WTC11 (cell line): ENCODE results near the gene MAGI2.

Source experiments
- CDX4 ChIP-seq: fragments of 250-450 bp; sonication (Bioruptor Pico); IDR thresholded peaks from 2 replicates; pipeline ENCODE4 v1.9.0; 2021; ENCODE audit warnings: moderate library complexity, mild to moderate bottlenecking, inconsistent platforms, borderline replicate concordance
- CTCF ChIP-seq: fragments of 200-600 bp; IDR thresholded peaks from 2 replicates; pipeline ENCODE4 v1.8.0; 2022; ENCODE audit warnings: antibody characterized with exemption
- E2F4 ChIP-seq: sonication (generic); formaldehyde crosslinking; IDR thresholded peaks from 2 replicates; pipeline ENCODE4 v1.8.1; 2022; ENCODE audit warnings: low read depth, mild to moderate bottlenecking, moderate library complexity, missing genetic modification reagents, borderline replicate concordance
- NFYB ChIP-seq: sonication (generic); formaldehyde crosslinking; conservative IDR thresholded peaks from 2 replicates; pipeline ENCODE4 v1.8.0; 2022; ENCODE audit warnings: low read depth, missing genetic modification reagents
- USF1 ChIP-seq: sonication (generic); formaldehyde crosslinking; IDR thresholded peaks from 2 replicates; pipeline ENCODE4 v1.8.0; 2022; ENCODE audit warnings: mild to moderate bottlenecking, missing genetic modification reagents
- ZNF425 ChIP-seq: fragments of 250-450 bp; sonication (Bioruptor Pico); conservative IDR thresholded peaks from 2 replicates; pipeline ENCODE4 v1.9.0; 2021; ENCODE audit warnings: mild to moderate bottlenecking

- TF ChIP-seq USF1 (CRISPR knock-in tag) (no peak), CTCF (no peak), CDX4 (CRISPR knock-in tag) (no peak), E2F4 (CRISPR knock-in tag) (no peak), ZNF425 (no peak), NFYB (CRISPR knock-in tag) (no peak)
These were observed 736.6 kb downstream of the MAGI2 start for GRCh38 chr7:78716876-78717275.
